SK-N-SH treated with all-trans-retinoic acid at 6 μM for 48 hours (cell line): ENCODE data around the gene RAMP3.

Source experiments
- ATAC-seq: fragments of 200-7000 bp; cut with Tn5 transposase; 3 replicates; pipeline ENCODE4 v1.9.1; 2020; ENCODE audit warnings: mild to moderate bottlenecking, moderate library complexity
- ARNTL ChIP-seq: fragments of 450-650 bp; formaldehyde crosslinking; IDR thresholded peaks from 2 replicates; pipeline ENCODE4 v1.5.0; 2020; ENCODE audit warnings: low read depth, mild to moderate bottlenecking, moderate library complexity, borderline replicate concordance
- BACH2 ChIP-seq: fragments of 250-450 bp; sonication (Bioruptor Pico); IDR thresholded peaks from 2 replicates; pipeline ENCODE4 v1.9.0; 2021; ENCODE audit warnings: mild to moderate bottlenecking, borderline replicate concordance
- CSDC2 ChIP-seq: fragments of 250-450 bp; sonication (Bioruptor Pico); IDR thresholded peaks from 2 replicates; pipeline ENCODE4 v1.5.0; 2020; ENCODE audit warnings: mild to moderate bottlenecking, moderate library complexity
- ESRRG ChIP-seq: fragments of 250-450 bp; sonication (Bioruptor Pico); IDR thresholded peaks from 2 replicates; pipeline ENCODE4 v1.6.1; 2021; ENCODE audit warnings: mild to moderate bottlenecking
- GLIS3 ChIP-seq: fragments of 250-450 bp; sonication (Bioruptor Pico); IDR thresholded peaks from 2 replicates; pipeline ENCODE4 v1.5.0; 2020; ENCODE audit warnings: mild to moderate bottlenecking, moderate library complexity
- ISL1 ChIP-seq: fragments of 250-450 bp; sonication (Bioruptor Pico); IDR thresholded peaks from 2 replicates; pipeline ENCODE4 v2.1.2; 2022; ENCODE audit warnings: mild to moderate bottlenecking, moderate library complexity
- OSR1 ChIP-seq: fragments of 250-450 bp; sonication (Bioruptor Pico); IDR thresholded peaks from 2 replicates; pipeline ENCODE4 v1.8.0; 2022; ENCODE audit warnings: moderate library complexity, mild to moderate bottlenecking, inconsistent platforms
- PPARA ChIP-seq: fragments of 250-450 bp; sonication (Bioruptor Pico); IDR thresholded peaks from 2 replicates; pipeline ENCODE4 v1.5.0; 2020; ENCODE audit warnings: mild to moderate bottlenecking, borderline replicate concordance
- TOX ChIP-seq: fragments of 250-450 bp; sonication (Bioruptor Pico); IDR thresholded peaks from 2 replicates; pipeline ENCODE4 v1.8.0; 2021; ENCODE audit warnings: mild to moderate bottlenecking, moderate library complexity, borderline replicate concordance
- ZC3H10 ChIP-seq: fragments of 250-450 bp; sonication (Bioruptor Pico); IDR thresholded peaks from 2 replicates; pipeline ENCODE4 v1.5.1; 2021; ENCODE audit warnings: mild to moderate bottlenecking, moderate library complexity
- ZFP30 ChIP-seq: fragments of 450-650 bp; formaldehyde crosslinking; IDR thresholded peaks from 2 replicates; pipeline ENCODE4 v1.5.0; 2022; ENCODE audit warnings: mild to moderate bottlenecking, moderate library complexity
- ZNF565 ChIP-seq: fragments of 450-650 bp; formaldehyde crosslinking; conservative IDR thresholded peaks from 2 replicates; pipeline ENCODE4 v1.5.0; 2020; ENCODE audit warnings: low read depth, mild to moderate bottlenecking, moderate library complexity
- ZNF70 ChIP-seq: fragments of 450-650 bp; formaldehyde crosslinking; IDR thresholded peaks from 2 replicates; pipeline ENCODE4 v1.5.0; 2020; ENCODE audit warnings: mild to moderate bottlenecking, moderate library complexity
- TF ChIP-seq, protein P1 (sequence below): fragments of 250-450 bp; sonication (Bioruptor Pico); IDR thresholded peaks from 2 replicates; pipeline ENCODE4 v1.5.0; 2020; ENCODE audit warnings: mild to moderate bottlenecking, moderate library complexity
- TF ChIP-seq, protein P2 (sequence below): fragments of 250-450 bp; sonication (Bioruptor Pico); IDR thresholded peaks from 2 replicates; pipeline ENCODE4 v1.5.1; 2021; ENCODE audit warnings: mild to moderate bottlenecking, moderate library complexity
- TF ChIP-seq, protein P3 (sequence below): fragments of 250-450 bp; sonication (Bioruptor Pico); IDR thresholded peaks from 2 replicates; pipeline ENCODE4 v1.8.0; 2021; ENCODE audit warnings: low read depth, mild to moderate bottlenecking, moderate library complexity, borderline replicate concordance
- TF ChIP-seq, protein P4 (sequence below): fragments of 250-450 bp; sonication (Bioruptor Pico); IDR thresholded peaks from 2 replicates; pipeline ENCODE4 v1.5.1; 2020; ENCODE audit warnings: low read depth, mild to moderate bottlenecking, moderate library complexity
- TF ChIP-seq, protein P5 (sequence below): fragments of 250-450 bp; sonication (Bioruptor Pico); IDR thresholded peaks from 2 replicates; pipeline ENCODE4 v1.8.0; 2020; ENCODE audit warnings: mild to moderate bottlenecking, moderate library complexity, borderline replicate concordance

Gene RAMP3

DNA sequence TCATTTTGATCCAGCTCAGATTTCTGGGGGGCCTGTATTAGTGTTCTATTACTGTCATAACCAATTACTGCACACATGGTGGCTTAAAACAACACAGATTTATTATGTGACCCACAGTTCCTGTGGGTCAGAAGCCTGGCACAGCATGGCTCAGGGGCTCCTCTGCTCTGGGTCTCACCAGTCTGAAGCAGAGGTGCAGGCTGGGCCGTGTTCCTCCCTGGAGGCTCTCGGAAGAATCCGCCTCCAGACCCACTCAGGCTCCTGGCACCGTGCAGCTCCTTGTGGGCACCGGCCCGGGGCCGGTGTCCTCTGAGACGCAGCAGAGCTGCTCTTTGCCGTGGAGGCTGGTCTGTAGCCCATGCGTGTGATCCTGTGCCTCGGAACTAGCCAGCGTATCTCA, 61.5 kb downstream of the RAMP3 start:
- TF ChIP-seq GLIS3 (no peak), ZC3H10 (CRISPR knock-in tag) (no peak), ESRRG (CRISPR knock-in tag) (no peak), ZNF565 (CRISPR knock-in tag) (no peak), ARNTL (CRISPR knock-in tag) (no peak), TOX (CRISPR knock-in tag) (no peak), PPARA (CRISPR knock-in tag) (no peak), ZNF70 (no peak), ZFP30 (CRISPR knock-in tag) (no peak), ISL1 (CRISPR knock-in tag) (no peak), CSDC2 (CRISPR knock-in tag) (no peak)
- TF ChIP-seq, protein P1, sequence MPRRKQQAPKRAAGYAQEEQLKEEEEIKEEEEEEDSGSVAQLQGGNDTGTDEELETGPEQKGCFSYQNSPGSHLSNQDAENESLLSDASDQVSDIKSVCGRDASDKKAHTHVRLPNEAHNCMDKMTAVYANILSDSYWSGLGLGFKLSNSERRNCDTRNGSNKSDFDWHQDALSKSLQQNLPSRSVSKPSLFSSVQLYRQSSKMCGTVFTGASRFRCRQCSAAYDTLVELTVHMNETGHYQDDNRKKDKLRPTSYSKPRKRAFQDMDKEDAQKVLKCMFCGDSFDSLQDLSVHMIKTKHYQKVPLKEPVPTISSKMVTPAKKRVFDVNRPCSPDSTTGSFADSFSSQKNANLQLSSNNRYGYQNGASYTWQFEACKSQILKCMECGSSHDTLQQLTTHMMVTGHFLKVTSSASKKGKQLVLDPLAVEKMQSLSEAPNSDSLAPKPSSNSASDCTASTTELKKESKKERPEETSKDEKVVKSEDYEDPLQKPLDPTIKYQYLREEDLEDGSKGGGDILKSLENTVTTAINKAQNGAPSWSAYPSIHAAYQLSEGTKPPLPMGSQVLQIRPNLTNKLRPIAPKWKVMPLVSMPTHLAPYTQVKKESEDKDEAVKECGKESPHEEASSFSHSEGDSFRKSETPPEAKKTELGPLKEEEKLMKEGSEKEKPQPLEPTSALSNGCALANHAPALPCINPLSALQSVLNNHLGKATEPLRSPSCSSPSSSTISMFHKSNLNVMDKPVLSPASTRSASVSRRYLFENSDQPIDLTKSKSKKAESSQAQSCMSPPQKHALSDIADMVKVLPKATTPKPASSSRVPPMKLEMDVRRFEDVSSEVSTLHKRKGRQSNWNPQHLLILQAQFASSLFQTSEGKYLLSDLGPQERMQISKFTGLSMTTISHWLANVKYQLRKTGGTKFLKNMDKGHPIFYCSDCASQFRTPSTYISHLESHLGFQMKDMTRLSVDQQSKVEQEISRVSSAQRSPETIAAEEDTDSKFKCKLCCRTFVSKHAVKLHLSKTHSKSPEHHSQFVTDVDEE (CRISPR knock-in tag) = no peak
- TF ChIP-seq, protein P2, sequence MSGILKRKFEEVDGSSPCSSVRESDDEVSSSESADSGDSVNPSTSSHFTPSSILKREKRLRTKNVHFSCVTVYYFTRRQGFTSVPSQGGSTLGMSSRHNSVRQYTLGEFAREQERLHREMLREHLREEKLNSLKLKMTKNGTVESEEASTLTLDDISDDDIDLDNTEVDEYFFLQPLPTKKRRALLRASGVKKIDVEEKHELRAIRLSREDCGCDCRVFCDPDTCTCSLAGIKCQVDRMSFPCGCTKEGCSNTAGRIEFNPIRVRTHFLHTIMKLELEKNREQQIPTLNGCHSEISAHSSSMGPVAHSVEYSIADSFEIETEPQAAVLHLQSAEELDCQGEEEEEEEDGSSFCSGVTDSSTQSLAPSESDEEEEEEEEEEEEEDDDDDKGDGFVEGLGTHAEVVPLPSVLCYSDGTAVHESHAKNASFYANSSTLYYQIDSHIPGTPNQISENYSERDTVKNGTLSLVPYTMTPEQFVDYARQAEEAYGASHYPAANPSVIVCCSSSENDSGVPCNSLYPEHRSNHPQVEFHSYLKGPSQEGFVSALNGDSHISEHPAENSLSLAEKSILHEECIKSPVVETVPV (CRISPR knock-in tag) = no peak
- no peak for ATAC-seq

DNA sequence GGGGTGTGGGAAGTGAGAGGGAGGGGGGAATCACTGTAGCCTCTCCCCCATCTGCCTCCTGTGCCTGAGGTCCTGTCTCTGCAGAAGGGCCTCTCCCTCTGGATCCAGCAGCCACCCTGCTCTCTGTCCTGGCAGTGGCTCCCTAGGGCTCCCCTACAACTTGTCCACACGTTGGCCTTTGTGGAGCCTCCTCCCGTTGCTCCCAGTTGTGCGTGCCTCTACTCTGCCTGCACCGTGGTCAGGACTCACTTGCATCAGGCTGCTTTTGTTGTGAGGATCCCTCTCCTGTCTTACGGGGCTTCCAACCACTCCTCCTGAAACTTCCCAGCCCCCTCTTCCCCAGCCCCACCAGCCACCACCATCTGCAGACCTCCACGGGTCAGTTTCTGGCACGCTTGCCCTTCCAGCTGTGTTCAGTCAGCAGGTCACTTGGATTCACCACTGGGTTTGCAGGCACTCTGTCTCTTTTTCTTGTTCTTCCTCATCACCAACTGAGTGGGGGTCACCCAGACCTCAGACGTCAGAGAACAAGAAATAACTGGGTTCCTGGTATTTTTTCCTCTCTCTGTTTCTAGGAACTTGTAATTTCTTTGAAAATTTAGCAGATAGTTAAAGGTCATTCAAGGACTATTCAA, 62.3 kb downstream of the RAMP3 start:
- ATAC-seq = no peak
- no peak for TF ChIP-seq BACH2 (CRISPR knock-in tag)
- TF ChIP-seq OSR1 = no peak
- TF ChIP-seq, protein P3, sequence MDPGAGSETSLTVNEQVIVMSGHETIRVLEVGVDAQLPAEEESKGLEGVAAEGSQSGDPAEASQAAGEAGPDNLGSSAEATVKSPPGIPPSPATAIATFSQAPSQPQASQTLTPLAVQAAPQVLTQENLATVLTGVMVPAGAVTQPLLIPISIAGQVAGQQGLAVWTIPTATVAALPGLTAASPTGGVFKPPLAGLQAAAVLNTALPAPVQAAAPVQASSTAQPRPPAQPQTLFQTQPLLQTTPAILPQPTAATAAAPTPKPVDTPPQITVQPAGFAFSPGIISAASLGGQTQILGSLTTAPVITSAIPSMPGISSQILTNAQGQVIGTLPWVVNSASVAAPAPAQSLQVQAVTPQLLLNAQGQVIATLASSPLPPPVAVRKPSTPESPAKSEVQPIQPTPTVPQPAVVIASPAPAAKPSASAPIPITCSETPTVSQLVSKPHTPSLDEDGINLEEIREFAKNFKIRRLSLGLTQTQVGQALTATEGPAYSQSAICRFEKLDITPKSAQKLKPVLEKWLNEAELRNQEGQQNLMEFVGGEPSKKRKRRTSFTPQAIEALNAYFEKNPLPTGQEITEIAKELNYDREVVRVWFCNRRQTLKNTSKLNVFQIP (CRISPR knock-in tag) = no peak
- TF ChIP-seq, protein P4, sequence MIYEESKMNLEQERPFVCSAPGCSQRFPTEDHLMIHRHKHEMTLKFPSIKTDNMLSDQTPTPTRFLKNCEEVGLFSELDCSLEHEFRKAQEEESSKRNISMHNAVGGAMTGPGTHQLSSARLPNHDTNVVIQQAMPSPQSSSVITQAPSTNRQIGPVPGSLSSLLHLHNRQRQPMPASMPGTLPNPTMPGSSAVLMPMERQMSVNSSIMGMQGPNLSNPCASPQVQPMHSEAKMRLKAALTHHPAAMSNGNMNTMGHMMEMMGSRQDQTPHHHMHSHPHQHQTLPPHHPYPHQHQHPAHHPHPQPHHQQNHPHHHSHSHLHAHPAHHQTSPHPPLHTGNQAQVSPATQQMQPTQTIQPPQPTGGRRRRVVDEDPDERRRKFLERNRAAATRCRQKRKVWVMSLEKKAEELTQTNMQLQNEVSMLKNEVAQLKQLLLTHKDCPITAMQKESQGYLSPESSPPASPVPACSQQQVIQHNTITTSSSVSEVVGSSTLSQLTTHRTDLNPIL = no peak

DNA sequence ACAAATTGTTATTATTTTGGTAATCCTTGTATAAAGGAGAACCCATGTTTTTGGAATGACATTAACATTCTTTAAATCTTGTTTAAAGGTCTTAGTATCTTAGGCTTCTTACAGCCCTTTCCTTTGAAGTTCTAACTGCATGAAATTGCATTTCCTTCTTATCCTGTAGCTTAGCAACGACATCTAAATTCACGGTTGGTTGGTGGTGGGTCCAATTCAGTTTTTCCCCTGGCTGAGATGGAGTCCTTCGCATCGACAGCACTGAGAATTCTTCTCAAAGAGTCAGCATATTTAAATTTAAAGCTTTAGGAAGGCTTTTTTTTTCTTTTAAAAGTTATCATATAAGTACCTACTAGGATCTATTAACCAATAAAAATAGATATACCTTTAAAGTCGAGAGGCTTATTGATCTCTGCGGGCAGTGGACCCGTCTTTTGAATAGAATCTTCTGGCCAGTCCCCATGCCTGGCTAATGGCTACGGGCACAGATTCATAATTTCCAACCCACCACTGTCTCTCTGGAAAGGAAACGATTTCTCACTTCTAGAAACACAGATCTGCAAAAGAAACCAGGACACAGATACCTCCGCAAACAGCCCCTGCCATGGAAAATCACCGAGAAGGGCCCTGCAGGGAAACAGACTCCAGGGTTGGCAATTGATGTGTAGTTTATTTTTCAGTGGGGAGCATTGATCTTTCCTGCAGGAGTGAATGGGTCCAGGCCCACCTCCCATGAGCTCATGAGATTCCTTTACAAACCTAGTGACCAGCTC, 63.4 kb downstream of the RAMP3 start:
- ATAC-seq = no peak
- TF ChIP-seq ISL1 (CRISPR knock-in tag) (no peak), PPARA (CRISPR knock-in tag) (no peak)
- TF ChIP-seq, protein P5, sequence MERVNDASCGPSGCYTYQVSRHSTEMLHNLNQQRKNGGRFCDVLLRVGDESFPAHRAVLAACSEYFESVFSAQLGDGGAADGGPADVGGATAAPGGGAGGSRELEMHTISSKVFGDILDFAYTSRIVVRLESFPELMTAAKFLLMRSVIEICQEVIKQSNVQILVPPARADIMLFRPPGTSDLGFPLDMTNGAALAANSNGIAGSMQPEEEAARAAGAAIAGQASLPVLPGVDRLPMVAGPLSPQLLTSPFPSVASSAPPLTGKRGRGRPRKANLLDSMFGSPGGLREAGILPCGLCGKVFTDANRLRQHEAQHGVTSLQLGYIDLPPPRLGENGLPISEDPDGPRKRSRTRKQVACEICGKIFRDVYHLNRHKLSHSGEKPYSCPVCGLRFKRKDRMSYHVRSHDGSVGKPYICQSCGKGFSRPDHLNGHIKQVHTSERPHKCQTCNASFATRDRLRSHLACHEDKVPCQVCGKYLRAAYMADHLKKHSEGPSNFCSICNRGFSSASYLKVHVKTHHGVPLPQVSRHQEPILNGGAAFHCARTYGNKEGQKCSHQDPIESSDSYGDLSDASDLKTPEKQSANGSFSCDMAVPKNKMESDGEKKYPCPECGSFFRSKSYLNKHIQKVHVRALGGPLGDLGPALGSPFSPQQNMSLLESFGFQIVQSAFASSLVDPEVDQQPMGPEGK (CRISPR knock-in tag) = no peak
